OCI-LY1 (cell line): ENCODE results near the gene ATF5.

Source experiments
- CTCF ChIP-seq: fragments of 200-600 bp; sonication (generic), shearing (Covaris generic); IDR thresholded peaks from 2 replicates; pipeline ENCODE4 v1.5.1; 2017; ENCODE audit warnings: mild to moderate bottlenecking, antibody characterized with exemption, low read length, moderate library complexity, mixed read lengths
- EZH2 ChIP-seq: fragments of 200-600 bp; sonication (generic), shearing (Covaris generic); IDR thresholded peaks from 2 replicates; pipeline ENCODE4 v1.8.0; 2017; ENCODE audit warnings: borderline replicate concordance, mixed run types, mild to moderate bottlenecking, antibody characterized with exemption, low read length, moderate library complexity, mixed read lengths

GRCh38 chr19:49951806-49952478, 22.9 kb downstream of the ATF5 start:
- TF ChIP-seq EZH2, result no peak
- no peak for TF ChIP-seq CTCF
